NCI-H2107 treated with DMSO at 0.1 percent for 48 hours (cell line): Measurements from ENCODE around the gene CERCAM.

Experiments used
- DNase-seq: peaks from one replicate; lab custom pipeline; 2025; ENCODE audit not compliant: unreplicated experiment; lab: John Stamatoyannopoulos, UW

The CERCAM gene

DNA sequence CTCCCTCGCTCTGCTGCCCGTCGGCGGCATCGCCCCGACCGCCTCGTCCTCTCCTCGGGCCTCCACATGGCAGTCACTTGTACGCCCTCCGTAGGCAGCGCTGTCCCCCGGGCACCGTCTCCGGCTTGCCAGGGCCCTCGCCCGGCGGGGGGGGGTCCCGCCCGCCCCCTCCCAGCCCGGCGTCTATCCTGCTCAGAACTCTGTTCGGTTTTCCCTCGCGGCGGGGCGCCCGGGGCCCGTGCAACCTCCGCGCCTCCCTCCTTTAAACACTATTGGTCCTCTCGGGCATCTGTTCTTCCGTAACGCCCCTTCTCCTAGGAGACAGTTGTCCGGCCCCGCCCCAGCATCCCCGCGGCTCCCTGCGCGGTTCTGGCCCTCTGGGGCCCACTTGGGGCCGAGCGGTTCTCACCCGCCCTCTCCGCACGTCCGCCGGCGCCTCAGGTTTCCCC lies 36.0 kb downstream of the CERCAM start:
- DNase-seq = peak; percentile 21

DNA sequence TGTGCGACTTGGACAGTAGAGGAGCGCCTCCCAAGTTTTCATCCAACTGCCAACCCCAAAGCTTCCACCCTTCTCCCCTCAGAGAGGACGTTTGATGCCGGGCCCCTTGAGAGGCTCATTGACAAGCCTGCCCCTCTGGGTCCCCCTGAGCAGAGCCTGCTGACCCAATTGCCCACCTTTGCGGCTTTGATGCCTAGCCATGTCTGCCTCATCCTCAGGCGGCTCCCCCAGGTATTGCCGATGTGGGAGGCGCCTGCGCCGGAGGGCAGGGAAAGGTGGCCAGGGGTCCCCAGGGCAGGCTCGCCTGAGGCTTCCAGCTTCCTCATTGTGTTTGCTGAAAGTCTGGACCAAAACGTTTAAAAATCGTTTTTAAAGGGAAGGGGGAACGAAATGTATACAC lies 36.5 kb downstream of the CERCAM start:
- no peak for DNase-seq

GRCh38 chr9:128459011-128459410 lies 38.4 kb downstream of the CERCAM start:
- DNase-seq = no peak

- DNase-seq = no peak
Observed at GRCh38 chr9:128469070-128469469, 48.4 kb downstream of the CERCAM start.

DNA sequence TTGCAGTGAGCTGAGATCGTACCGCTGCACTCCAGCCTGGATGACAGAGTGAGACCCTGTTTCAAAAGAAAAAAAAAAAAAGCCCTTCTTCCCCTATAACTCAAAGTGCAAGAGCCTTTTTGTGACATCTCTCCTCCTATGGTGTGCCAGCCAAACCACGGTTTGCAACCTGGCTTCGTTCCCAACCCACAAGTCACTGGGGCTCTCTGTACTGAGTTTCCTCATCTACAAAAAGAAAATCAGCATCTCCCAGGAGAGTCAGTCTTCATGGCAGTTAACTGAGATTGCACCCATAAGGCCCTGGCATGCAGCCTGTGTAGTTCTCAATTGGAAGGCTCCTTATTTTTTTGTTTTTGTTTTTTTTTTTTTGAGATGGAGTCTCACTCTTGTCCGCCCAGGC lies 49.9 kb downstream of the CERCAM start:
- peak; percentile 13 for DNase-seq

DNA sequence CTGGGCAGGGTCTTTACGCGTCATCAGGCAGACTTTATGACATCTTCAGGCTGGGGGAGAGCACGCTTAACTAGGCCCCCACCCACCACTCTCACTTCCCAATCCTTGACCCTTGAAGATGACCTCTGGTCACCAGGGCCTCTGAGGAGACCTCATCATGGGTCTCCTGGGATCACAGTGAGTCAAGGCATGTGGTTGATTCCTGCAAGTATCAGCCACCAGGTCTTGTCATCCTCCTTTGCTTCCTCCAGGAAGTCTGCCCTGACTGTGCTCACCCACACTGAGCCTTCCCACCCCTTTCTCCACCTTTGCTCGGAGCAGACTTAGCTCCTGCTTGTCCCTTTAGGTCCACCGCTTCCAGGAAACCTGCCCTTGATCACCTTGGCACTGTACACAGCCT lies 52.4 kb downstream of the CERCAM start:
- DNase-seq = no peak

DNA sequence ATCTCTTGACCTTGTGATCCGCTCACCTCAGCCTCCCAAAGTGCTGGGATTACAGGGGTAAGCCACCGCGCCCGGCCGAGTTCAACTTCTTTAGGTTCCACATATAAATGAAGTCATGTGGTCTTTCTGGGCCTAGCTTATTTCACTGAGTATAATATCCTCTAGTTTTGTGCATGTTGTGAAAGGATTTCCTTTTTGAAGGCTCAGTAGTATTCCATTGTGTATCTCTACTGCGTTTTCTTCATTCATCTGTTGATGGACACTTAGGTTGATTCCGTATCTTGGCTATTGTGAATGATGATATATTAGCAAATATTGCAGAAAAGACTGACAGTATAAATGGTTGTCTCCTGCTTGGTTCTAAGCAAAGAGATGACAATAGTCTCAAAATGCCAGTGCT lies 55.2 kb downstream of the CERCAM start:
- no peak for DNase-seq

DNA sequence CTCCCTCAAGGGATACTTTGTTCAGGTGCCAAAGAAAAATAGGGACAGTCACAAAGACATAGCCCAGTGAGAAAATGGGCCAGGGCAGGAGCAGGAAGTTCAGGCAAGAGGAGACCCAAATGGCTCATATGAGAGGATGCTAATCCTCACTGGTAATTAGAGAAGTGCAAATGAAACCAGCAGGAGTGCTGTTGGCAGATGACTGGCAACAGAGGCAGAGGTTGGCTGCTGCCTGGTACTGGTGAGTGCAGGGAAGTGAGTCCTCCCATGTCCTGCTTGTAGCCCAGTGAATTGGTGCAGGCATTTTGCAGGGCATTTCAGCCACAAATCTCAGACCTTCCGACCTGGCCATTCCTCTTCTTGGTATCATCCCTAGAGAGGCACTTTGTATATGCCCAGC lies 58.6 kb downstream of the CERCAM start:
- peak; percentile 4 for DNase-seq

DNA sequence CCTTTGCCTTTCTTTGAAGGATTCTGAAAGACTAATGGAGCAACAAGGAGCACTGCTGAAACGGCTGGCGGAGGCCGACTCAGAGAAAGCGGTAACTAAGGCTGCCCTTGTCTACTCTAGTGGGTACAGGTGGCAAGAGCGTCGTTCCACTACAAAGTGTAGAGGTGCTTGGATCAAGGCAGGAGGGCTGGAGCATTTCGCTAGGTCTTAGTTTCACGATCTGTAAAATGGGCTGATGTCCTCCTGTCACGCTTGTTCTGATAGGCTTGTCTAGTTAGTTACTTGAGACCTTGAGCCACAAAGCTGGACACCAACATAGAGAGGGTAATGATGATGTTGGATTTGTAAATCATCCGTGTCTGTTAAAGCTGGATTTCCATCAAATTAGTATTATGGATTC lies 60.9 kb downstream of the CERCAM start:
- no peak for DNase-seq

- no peak for DNase-seq
Observed at GRCh38 chr9:128482186-128482585, 61.5 kb downstream of the CERCAM start.

DNA sequence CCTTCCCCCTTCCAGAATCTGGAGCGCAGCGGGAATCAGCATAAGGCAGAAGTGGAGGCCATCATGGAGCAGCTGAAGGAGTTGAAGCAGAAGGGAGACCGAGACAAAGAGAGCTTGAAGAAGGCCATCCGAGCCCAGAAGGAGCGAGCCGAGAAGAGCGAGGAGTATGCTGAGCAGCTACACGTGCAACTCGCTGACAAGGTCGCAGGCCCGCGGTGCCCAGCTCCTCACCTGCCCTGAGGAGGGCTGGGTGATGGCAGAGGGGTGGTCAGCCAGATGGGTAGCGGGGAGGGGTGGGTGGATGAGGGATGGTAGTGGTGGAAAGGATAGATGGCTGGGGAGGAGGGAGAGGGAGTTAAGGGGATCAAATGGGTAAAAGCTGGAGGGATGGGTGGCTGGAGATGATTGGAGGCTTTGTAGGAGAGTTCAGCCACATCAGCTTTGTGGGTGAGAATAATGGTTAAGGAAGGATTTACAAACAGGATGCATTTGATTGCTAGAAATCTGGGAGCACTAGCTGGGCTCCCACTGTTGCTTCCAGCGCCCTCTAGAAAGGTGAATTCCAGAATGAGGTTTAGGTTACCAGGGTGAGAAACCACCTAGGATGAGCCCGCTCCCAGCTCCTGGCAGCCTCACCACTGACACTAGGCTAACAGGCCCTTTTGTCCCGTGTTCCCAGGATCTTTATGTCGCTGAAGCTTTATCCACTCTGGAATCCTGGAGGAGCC lies 64.2 kb downstream of the CERCAM start:
- no peak for DNase-seq

- no peak for DNase-seq
Observed at GRCh38 chr9:128485414-128485855, 64.8 kb downstream of the CERCAM start.

- DNase-seq = no peak
Observed at GRCh38 chr9:128486201-128486600, 65.5 kb downstream of the CERCAM start.
